Mesenteric fat pad (tissue), 1 donor: ENCODE data around the gene RGS2. TPM values are rescaled to one million over a fixed set of nuclear protein-coding genes. Genes with fewer than 3 reads are reported as not detected.

Experiments used
- DNase-seq: peaks from one replicate; pipeline ENCODE4 v3.0.0-alpha.2; 2020; ENCODE audit warnings: low spot score
- long read RNA-seq: library from polyadenylated mRNA; unstranded; transcript quantifications from one replicate; pipeline ENCODE4 v2.0.0, GENCODE V29; 2020
- total RNA-seq: library from RNA; stranded (reverse); fragmentation: NEBNext Ultra II Directional; extraction: Animal tissue kit (Norgen Biotek cat#: 25700); gene quantifications from one replicate; pipeline ENCODE4 v1.2.1, GENCODE V29; 2021
- donor health status: DM: yes; HTN: yes; CAD: no.

The RGS2 gene, protein sequence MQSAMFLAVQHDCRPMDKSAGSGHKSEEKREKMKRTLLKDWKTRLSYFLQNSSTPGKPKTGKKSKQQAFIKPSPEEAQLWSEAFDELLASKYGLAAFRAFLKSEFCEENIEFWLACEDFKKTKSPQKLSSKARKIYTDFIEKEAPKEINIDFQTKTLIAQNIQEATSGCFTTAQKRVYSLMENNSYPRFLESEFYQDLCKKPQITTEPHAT
- total RNA-seq: 163 TPM
- long read RNA-seq, transcript RGS2-201 (5 exons, 1,354 nt): major isoform, 113 of 134 reads
- long read RNA-seq, partial matches to known transcripts: 14 of 134 reads
- long read RNA-seq, other reads (novel, unspliced or antisense): 7 of 134 reads

DNA sequence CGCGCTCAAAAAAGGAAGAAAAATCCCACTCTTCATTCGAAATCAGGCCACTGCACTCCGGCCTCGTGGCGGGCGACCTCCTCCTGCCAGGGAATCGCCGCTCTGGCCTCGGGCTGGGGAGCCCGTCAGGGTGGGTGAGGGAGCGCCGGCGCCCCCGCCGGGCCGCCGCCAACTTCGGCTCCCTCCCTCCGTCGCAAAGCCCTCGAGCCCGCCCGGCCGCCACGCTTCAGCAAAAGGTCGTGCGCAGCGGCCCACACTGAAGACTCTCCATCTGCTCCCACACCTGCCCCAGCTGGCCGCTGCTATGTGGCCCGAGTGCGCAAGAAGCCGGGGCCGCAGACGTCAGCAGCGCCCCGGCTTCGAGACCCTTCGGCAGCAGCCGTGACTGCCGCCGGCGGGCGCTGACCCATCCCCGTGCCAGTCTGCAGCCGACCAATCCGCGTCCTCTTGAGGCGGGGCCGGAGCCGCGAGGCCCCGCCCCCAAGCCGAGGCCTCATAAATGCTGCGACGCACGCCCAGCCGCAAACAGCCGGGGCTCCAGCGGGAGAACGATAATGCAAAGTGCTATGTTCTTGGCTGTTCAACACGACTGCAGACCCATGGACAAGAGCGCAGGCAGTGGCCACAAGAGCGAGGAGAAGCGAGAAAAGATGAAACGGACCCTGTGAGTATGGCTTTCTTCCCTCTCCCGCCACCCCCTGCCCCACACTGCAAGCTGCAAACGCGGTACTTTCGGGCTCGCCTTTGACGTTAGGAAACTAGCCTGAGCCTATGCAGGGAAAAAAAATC, at the start of gene RGS2:
TSS of gene RGS2 (plus strand) at position 522 of the 789 bp plus-strand sequence. CDS start at position 555, 33 bp downstream.
- DNase-seq: peak; percentile 97

DNA sequence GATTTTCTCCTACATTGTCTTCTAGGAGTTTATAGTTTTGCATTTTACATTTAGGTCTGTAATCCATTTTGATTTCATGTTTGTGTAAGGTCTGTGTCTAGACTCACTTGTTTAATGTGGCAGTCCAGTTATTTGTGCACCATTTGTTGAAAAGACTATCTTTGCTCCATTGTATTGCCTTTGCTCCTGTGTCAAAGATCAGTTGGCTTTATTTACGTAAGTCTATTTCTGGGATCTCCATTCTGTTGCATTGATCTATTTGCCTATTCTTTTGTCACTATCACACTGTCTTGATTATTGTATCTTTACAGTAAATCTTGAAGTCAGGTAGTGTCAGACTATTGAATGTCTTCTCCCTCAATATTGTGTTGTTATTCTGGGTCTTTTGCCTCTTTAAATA, 49.7 kb upstream of the RGS2 start:
- DNase-seq: no peak

DNA sequence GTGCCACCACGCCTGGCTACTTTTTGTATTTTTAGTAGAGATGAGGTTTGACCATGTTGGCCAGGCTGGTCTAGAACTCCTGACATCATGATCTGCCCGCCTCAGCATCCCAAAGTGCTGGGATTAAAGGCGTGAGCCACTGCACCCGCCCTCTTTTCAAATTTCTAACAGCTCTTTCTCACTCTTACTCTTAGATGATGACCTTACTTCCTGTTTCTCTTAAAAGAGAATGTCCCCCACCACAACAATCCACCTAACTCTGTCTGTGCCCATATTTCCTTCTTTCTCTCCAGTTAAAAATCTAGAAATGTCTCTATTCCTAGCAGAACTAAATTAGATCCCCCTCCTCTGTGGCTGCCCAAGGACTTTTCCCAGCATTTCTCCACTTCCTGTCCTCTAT, 46.6 kb upstream of the RGS2 start:
- no peak for DNase-seq

DNA sequence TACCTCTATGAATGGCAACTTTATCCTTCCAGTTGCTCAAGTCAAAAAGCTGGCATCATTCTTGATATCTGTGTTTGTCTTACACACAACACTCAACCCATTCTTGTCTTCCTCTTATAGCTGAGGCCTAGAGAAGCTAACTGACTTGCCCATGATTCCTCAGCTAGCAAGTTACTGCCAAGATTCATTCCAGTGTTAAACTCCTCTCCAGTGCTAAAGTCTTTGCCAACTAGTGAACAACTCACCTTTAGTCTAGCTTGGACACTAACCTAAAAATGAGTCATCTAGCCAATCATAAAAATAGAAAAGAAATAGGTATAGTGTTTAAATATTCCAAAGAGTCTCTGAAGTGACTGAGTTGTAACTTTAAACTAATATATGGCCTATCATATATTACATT, 45.6 kb upstream of the RGS2 start:
- no peak for DNase-seq

DNA sequence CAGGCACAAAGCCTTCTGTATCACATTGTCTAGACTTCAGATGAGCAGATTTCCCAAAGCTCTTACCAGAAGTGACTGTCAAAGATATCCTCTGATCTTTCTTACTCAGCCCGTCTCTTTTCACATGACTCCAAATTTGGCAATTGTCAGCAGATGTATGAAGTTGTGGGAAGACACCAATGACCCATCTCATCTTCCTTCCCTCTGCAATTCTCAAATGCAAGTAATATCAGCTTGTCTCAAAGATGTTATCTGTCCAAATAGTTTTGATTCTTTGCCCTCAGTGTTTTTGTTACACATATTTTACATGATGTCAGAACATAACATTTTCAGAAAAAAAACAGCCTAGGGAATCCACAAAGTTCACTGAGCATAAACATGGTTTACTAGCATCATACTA, 45.1 kb upstream of the RGS2 start:
- no peak for DNase-seq

DNA sequence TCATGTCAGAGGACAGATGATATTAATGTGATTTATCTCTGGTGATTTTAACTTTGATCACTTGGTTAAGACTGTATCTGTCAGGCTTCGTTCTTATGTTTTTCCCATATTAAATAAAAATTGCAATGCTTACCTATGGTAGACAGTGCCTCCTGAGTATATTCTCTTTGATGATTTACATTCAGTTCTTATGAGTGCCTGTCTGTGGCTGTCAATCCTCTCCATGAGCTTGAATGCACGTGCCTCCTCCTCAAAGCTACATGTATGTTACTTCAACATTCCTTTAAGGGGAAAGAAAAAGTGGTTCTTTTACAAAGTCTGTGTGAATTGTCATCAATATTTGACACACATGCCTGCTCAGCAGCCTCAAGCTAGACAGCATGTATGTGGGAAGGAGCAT, 44.2 kb upstream of the RGS2 start:
- no peak for DNase-seq

DNA sequence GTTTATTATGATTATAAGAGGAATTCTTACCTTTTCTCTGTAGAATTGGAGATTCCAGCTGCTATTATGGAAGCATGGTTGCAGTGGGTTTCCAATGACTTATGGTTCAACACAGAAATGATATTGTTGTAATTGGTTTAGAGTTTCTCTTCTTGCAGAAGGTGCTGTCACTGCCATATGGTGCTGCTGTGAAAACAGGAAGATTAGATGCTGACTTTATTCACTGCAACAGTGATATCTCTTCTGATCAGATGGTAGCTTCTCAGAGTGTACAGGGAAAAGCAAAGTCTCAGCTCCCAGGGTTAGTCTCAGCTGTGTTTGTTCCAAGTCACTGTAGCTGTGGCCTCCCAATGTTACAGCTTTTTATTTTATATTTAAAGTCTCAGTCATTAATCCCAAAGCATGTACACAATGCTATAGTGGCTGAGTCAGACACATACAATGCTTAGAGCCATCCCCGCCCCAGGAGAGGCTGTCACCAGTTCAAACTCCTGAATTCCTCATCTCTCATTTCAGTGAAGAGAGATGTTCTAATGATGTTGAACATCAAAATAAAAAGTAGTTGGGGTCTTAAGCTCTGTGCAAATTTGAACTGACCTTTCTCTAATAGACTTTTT, 42.7 kb upstream of the RGS2 start:
- no peak for DNase-seq

DNA sequence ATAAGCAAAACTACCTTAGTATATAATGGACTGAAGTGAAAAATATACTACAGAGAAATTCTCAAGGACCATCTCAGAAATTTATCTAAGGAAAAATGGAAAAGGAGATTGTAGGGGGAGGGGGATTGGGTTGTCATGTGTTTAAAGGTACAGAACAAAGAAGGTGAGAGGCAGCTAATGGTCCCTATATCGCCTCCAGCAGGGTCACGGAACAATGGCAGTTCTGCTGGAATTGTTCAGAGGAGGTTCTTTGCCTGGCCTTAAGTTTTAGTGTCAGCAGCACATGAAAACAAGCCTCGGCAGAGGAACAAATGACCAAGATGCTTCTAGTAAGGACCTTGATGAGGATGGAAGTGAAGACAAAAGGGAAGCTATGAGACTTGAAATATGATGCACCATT, 42.0 kb upstream of the RGS2 start:
- no peak for DNase-seq

DNA sequence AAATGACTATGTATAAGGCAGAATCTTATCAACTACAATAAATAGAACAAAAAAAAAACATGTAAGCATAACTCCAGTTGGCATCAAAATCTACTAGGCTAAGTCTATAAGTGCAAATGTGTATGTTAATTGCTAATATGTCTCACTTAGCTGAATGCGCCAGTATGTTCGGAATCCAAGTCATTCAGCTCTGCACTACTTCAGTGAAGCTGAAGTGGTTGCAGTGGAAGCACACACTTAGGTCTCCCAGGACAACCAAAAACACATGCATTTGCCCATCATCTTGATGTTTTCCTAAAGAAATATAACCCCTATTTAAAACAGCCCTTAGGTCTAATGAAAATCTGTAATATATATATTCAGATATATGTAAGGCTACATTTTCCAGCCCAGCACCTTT, 41.0 kb upstream of the RGS2 start:
- DNase-seq: no peak

DNA sequence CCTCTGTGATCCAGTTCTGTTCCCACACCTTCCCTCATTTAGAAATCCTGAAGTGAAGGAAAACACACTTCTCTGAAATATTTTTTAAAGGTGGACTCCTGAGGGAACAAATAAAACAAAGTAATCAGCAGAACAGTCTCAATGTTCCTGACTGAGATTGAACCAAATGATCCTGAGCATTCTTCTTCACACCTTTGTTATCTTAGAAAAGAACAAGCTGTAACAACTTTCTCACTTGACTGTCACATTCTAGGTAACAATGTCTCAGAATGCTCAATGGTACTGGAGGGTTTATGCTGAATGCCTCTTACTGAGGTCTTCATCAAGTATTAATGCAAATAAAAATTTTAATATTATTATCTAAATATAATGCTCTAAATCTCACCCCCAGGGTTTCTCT, 40.4 kb upstream of the RGS2 start:
- DNase-seq: no peak

DNA sequence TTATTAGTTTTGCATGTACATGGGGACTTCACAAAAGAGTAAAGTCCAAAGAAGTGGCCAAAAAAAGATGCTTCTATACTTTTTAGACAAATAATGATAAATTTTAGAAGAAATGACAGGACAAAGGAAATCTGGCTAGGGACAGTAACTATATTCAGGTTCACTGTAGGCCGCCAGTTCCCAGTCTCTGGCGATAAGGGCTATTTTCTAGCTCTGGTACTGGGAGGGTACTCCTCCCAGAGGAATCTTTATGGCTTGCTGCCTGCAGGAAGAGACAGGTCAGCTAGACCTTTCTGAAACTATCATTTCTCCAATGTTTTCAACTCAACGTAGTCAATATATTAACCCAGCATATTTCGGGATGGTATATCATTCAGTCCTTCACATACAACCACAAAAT, 37.5 kb upstream of the RGS2 start:
- DNase-seq: no peak

DNA sequence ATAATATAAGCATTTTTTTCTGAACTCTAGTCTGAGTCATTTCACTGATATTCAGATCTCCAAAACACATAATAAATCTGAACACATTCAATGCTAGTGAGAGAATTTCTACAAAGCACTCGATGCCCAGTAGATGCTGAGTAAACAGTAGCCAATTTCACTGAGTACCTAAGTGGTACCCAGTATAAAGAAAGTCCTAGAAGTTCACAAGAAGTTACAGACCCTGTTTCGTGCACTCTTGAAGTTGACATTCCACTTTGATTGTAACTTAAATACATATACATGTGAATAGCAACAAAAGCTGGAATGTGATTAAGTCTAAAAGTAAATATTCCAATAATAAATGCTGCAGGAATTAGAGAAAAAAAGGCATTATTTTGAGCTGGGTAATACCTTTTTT, 33.2 kb upstream of the RGS2 start:
- no peak for DNase-seq

DNA sequence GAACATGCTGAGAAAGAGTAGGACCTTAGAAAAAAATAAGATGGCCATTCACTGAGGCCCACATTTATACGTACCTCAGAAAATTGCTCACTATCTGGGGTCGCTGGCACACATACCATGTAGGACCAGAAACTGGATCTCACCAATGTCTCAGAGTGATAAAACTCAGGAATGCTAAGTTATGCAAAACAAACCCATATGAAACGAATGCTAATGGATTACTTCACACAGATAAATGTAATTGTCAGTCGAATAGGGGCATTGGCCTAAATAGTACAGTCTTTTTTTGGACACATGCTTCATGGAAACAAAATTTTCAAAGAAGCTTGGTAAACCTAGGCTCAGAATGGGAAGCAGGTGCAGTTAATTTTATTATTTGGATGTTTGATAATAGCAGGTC, 32.6 kb upstream of the RGS2 start:
- DNase-seq: no peak

DNA sequence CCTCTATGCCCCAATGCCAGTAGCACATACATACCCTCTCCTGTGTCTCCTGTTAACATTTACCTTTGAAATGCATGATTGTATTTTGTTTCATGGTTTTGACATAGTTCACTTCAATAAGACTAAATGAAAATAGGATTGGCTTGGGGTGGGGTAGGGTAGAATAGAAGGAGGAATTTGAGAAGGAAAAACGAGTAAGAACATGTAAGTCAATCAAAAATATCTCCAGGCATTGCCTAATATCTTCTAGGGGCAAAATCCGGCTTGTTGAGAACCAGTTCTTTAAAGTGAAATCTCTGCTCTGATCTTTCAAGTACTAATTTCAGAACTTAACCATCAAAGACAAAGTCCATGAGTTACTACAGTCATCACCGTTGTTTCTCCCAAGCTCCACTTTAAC, 31.8 kb upstream of the RGS2 start:
- no peak for DNase-seq

DNA sequence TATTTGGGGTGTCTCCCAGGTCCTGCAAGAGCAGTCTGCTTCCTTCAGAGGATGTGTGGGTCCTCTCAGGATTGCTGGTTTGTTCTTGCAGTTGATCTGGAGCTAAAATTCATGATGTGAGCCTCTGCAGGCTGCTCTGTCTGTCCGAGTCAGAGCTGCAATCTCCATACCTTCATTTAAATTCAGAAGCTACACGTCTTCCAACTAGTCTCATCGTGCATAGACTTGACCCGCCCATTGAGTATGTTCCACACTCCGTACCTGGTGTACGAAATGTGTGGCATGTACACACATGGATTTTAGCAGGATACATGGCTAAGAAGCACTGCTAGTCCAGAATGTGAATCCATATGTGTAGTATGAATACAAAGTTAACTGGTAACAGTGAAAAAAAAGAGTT, 25.0 kb upstream of the RGS2 start:
- DNase-seq: no peak

DNA sequence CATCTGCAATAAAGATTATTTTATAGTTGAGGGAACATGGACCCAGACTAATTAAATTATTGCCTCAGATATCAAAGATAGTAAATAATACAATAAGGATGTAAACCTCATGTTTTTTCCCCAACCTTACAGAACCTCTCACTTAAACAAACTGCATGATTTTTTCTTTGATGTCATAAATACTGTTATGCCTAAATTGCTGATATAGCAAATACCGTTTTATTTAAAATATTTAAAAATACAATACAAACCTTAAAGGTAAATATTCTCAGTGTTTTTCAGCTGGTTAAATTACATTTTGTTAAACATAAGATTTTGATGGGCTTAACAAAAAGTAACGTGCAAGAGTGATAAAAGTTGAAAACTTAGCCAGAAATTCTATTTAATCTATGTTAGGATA, 24.4 kb upstream of the RGS2 start:
- no peak for DNase-seq

DNA sequence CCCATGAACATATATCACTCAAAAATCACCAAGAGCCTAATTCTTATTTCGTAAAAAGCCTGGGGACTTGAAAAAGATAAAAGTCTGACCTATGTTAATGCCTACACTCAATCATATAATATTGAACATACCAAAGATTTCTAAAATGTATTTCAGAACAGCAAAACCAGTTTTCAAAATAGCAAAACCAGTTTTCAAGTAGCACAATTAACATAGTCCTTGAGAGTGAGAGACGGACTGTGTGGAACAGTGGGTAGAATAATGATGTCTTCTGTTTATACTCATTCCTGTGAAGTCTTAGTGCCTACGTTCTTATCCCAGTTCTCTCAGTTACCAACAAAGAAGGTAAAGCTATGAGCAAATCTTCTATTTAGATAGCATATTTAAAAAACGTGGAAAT, 22.3 kb upstream of the RGS2 start:
- no peak for DNase-seq

DNA sequence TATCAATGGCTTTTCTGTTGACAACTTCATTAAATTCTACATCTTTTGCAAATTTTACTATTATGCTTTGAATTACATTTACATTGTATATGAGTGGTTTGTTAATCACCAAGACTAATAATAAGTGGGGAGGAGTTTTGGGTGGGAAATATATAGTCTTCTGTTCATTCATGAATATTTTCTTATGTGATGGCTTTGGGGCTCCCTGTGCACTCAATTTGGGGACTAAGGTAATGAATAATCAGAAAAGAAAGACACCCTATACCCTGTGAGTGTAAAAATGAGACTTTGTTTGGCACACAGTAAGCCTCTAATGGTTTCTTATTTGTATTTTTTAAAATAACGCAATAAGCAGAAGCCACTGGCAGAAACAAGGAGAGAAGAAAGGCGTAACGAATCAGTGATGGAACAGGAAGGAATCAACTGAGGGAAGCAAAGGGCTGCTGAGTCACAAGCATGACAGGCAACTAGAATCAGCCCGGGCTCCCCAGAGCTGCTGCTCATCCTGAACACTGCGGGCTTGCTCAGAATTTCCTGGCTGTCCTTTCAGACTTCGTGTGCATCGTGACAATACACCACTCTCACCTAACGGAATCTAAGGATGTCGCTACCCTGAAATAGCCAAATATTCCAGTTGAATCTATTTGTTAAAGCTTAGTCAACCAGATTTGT, 20.8 kb upstream of the RGS2 start:
- no peak for DNase-seq

DNA sequence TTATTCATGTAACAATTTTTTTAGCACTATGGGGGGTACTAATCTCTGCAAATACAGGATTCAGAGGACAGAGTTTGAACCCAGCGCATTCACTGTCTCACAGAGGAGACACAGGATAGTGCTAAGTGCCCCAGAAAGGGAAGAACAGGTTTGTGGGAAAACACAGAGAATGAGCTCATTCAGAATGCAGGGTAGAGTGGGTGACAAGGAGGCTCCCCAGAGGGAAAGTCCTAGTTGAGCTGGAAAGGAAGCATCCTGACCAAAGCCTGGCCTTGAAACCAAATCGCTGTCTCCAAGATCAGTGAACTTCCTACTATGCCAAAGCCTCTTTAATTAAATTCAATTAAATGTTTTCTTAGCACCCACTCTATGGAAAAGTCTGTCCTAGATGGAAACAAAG, 19.0 kb upstream of the RGS2 start:
- DNase-seq: no peak

DNA sequence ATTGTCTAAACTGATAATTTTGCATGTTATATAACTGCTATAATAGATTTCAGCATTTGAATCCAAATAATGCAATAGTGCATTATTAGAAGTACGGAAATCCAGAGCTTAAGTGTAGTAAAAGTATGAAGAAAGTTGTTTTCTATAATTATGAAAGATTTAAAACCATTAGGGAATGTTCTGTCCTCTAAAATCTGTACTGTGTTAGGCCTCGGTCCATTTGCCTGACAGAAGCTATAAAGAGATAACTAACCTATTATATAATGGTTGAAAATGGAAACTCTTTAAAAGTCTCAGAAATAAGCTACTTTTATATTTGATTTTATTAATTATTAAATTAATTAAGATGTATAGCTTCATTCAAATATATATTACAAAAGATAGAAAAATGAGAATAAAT, 16.2 kb upstream of the RGS2 start:
- DNase-seq: no peak

DNA sequence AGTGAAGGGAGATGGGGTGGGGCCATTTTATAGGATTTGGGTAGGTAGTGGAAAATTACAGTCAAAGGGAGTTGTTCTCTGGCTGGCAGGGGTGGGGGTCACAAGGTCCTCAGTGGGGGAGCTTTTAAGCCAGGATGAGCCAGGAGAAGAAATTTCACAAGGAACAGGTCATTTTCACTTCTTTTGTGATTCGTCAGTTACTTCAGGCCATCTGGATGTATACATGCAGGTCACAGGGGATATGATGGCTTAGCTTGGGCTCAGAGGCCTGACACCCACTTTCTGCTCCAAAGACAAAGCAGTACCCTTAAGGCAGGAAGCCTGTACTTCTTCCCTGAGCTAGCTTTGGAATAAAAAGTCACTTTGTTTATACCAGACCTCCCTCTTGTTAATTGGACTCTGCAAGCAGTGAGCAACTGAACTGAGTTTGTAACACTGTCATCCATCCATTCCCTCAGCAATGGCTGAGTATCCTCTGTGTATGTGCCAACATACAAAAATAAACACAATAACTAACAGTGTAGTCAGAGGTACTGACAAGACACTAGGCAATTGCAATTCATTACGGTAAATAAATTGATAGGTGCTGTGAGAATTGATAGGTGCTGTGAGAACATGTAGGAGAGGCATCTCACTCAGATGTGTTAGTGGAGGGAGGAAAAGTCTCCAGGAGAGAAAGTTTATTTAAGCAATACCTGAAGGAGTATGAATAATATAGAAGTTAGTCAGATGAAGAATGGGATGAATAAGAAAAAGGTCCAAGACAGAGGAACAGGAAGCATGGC, 14.7 kb upstream of the RGS2 start:
- no peak for DNase-seq
